ENCODE measurements around the gene SUZ12.
"Not testable (repeated sequence)": the region's sequence is repeated elsewhere in the genome, so short reads cannot be mapped to it uniquely, and the experiment has no call there.

The SUZ12 gene

GRCh38 chr17:31936615-31937609 is at the start of gene SUZ12:
Gene SUZ12 (plus strand): TSS chr17:31937007. CDS start chr17:31937247, 240 bp downstream.
- in situ Hi-C loops (cut with MboI; ENCODE audit: low sequenced_read_pairs): not testable (repeated sequence)

- in situ Hi-C loops (cut with MboI; ENCODE audit: low sequenced_read_pairs): no loop called here
These were observed 48.7 kb upstream of the SUZ12 start for GRCh38 chr17:31888124-31888523.

- in situ Hi-C loops (cut with MboI; ENCODE audit: low sequenced_read_pairs): no loop called here
These were observed 35.9 kb upstream of the SUZ12 start for GRCh38 chr17:31900877-31901276.

- in situ Hi-C loops (cut with MboI; ENCODE audit: low sequenced_read_pairs): no loop called here
These were observed 34.1 kb upstream of the SUZ12 start for GRCh38 chr17:31902693-31903092.

- in situ Hi-C loops (cut with MboI; ENCODE audit: low sequenced_read_pairs): no loop called here
These were observed 33.4 kb upstream of the SUZ12 start for GRCh38 chr17:31903401-31903800.

- in situ Hi-C loops (cut with MboI; ENCODE audit: low sequenced_read_pairs): no loop called here
These were observed 29.4 kb upstream of the SUZ12 start for GRCh38 chr17:31907342-31907962.

- in situ Hi-C loops (cut with MboI; ENCODE audit: low sequenced_read_pairs): no loop called here
These were observed 28.4 kb upstream of the SUZ12 start for GRCh38 chr17:31908386-31908785.

GRCh38 chr17:31912705-31913104 is 24.1 kb upstream of the SUZ12 start:
- in situ Hi-C loops (cut with MboI; ENCODE audit: low sequenced_read_pairs): not testable (repeated sequence)

GRCh38 chr17:31915456-31916100 is 21.2 kb upstream of the SUZ12 start:
- in situ Hi-C loops (cut with MboI; ENCODE audit: low sequenced_read_pairs): no loop called here

GRCh38 chr17:31916491-31917064 is 20.2 kb upstream of the SUZ12 start:
- in situ Hi-C loops (cut with MboI; ENCODE audit: low sequenced_read_pairs): no loop called here

- in situ Hi-C loops (cut with MboI; ENCODE audit: low sequenced_read_pairs): no loop called here
These were observed 19.7 kb upstream of the SUZ12 start for GRCh38 chr17:31917065-31917529.

GRCh38 chr17:31917721-31918120 is 19.1 kb upstream of the SUZ12 start:
- in situ Hi-C loops (cut with MboI; ENCODE audit: low sequenced_read_pairs): not testable (repeated sequence)

- in situ Hi-C loops (cut with MboI; ENCODE audit: low sequenced_read_pairs): no loop called here
These were observed 18.1 kb upstream of the SUZ12 start for GRCh38 chr17:31918701-31919128.

GRCh38 chr17:31919802-31920525 is 16.8 kb upstream of the SUZ12 start:
- in situ Hi-C loops (cut with MboI; ENCODE audit: low sequenced_read_pairs): no loop called here

- in situ Hi-C loops (cut with MboI; ENCODE audit: low sequenced_read_pairs): no loop called here
These were observed 10.6 kb upstream of the SUZ12 start for GRCh38 chr17:31926100-31926729.

GRCh38 chr17:31931756-31932155 is 5.1 kb upstream of the SUZ12 start:
- in situ Hi-C loops (cut with MboI; ENCODE audit: low sequenced_read_pairs): no loop called here

- in situ Hi-C loops (cut with MboI; ENCODE audit: low sequenced_read_pairs): no loop called here
These were observed 1.3 kb upstream of the SUZ12 start for GRCh38 chr17:31935512-31935911.

GRCh38 chr17:31937926-31938641 is 1.3 kb downstream of the SUZ12 start:
- in situ Hi-C loops (cut with MboI; ENCODE audit: low sequenced_read_pairs): not testable (repeated sequence)

- in situ Hi-C loops (cut with MboI; ENCODE audit: low sequenced_read_pairs): not testable (repeated sequence)
These were observed 5.1 kb downstream of the SUZ12 start for GRCh38 chr17:31941916-31942315.
